MM.1S (cell line): ENCODE results near the gene MAP2.

ENCODE experiments used
- DNase-seq: peaks from one replicate; pipeline ENCODE4 v3.0.0-alpha.2; 2015
- H2AFZ ChIP-seq: fragments of 300-600 bp; sonication (generic); 2 replicates; pipeline ENCODE4 v1.6.0; 2016; ENCODE audit warnings: antibody characterized with exemption, low read length
- H3F3A ChIP-seq: fragments of 300-600 bp; sonication (generic); 2 replicates; pipeline ENCODE4 v1.6.1; 2016; ENCODE audit warnings: mild to moderate bottlenecking, antibody characterized with exemption, low read length, moderate library complexity, mixed read lengths; ENCODE audit not compliant: insufficient read depth
- H3K27ac ChIP-seq: fragments of 300-600 bp; sonication (generic); 2 replicates; pipeline ENCODE4 v1.5.1; 2016; ENCODE audit warnings: mild to moderate bottlenecking, low read length
- H3K27me3 ChIP-seq: fragments of 300-600 bp; sonication (generic); replicated peaks from 2 replicates; pipeline ENCODE4 v1.6.0; 2016; ENCODE audit warnings: low read length; ENCODE audit not compliant: insufficient read depth
- H3K36me3 ChIP-seq: fragments of 300-600 bp; sonication (generic); replicated peaks from 2 replicates; pipeline ENCODE4 v1.6.1; 2016; ENCODE audit warnings: mild to moderate bottlenecking, low read length, mixed read lengths; ENCODE audit not compliant: insufficient read depth
- H3K4me1 ChIP-seq: fragments of 300-600 bp; sonication (generic); 2 replicates; pipeline ENCODE4 v1.6.1; 2016; ENCODE audit warnings: low read length, mixed read lengths
- H3K4me2 ChIP-seq: fragments of 300-600 bp; sonication (generic); 2 replicates; pipeline ENCODE4 v1.6.0; 2016; ENCODE audit warnings: low read depth, low read length
- H3K4me3 ChIP-seq: fragments of 300-600 bp; sonication (generic); 2 replicates; pipeline ENCODE4 v1.5.1; 2016; ENCODE audit warnings: low read length, mixed read lengths
- H3K79me2 ChIP-seq: fragments of 300-600 bp; sonication (generic); 2 replicates; pipeline ENCODE4 v1.6.1; 2016; ENCODE audit warnings: mixed run types, low read length, mixed read lengths
- H3K9ac ChIP-seq: fragments of 300-600 bp; sonication (generic); 2 replicates; pipeline ENCODE4 v1.6.1; 2016; ENCODE audit warnings: low read length, mixed read lengths
- H3K9me2 ChIP-seq: fragments of 300-600 bp; sonication (generic); replicated peaks from 2 replicates; pipeline ENCODE4 v1.6.1; 2016; ENCODE audit warnings: mild to moderate bottlenecking, low read length, mixed read lengths; ENCODE audit not compliant: insufficient read depth
- H3K9me3 ChIP-seq: fragments of 300-600 bp; sonication (generic); replicated peaks from 2 replicates; pipeline ENCODE4 v1.6.1; 2016; ENCODE audit warnings: mild to moderate bottlenecking, low read length, mixed read lengths; ENCODE audit not compliant: insufficient read depth
- H4K20me1 ChIP-seq: fragments of 300-600 bp; sonication (generic); 2 replicates; pipeline ENCODE4 v1.6.1; 2016; ENCODE audit warnings: mild to moderate bottlenecking, low read length, moderate library complexity, mixed read lengths; ENCODE audit not compliant: insufficient read depth
- CTCF ChIP-seq: fragments of 300-600 bp; sonication (generic); IDR thresholded peaks from 2 replicates; pipeline ENCODE4 v1.5.1; 2016; ENCODE audit warnings: antibody characterized with exemption, low read length, mixed read lengths
- EZH2 ChIP-seq: fragments of 300-600 bp; sonication (generic); optimal IDR thresholded peaks from 2 replicates; pipeline ENCODE3; 2017; ENCODE audit warnings: low read depth, mild to moderate bottlenecking, antibody characterized with exemption, low read length, mixed read lengths
- EZH2phosphoT487 ChIP-seq: fragments of 300-600 bp; sonication (generic); IDR thresholded peaks from 2 replicates; pipeline ENCODE4 v1.6.1; 2018; ENCODE audit warnings: antibody characterized with exemption, low read length

The MAP2 gene

GRCh38 chr2:209584915-209585314 lies 161.1 kb downstream of the MAP2 start:
- H3F3A ChIP-seq, result no peaks in the 10 kb centered on the region
- no peaks in the 10 kb centered on the region for H3K4me1 ChIP-seq
- TF ChIP-seq EZH2, result no peak
- TF ChIP-seq EZH2phosphoT487, result no peak
- no peak for TF ChIP-seq CTCF
- no peaks in the 10 kb centered on the region for H3K36me3 ChIP-seq
- no peak overlapping the region for H3K4me2 ChIP-seq
- no peaks in the 10 kb centered on the region for H3K9me3 ChIP-seq
- no peak for DNase-seq
- no peaks in the 10 kb centered on the region for H3K9me2 ChIP-seq
- no peak overlapping the region for H3K4me3 ChIP-seq
- H4K20me1 ChIP-seq, result no peaks in the 10 kb centered on the region
- no peak overlapping the region for H2AFZ ChIP-seq
- H3K9ac ChIP-seq, result no peak overlapping the region
- no peaks in the 10 kb centered on the region for H3K79me2 ChIP-seq
- no peaks in the 10 kb centered on the region for H3K27me3 ChIP-seq
- H3K27ac ChIP-seq, result no peak overlapping the region

DNA sequence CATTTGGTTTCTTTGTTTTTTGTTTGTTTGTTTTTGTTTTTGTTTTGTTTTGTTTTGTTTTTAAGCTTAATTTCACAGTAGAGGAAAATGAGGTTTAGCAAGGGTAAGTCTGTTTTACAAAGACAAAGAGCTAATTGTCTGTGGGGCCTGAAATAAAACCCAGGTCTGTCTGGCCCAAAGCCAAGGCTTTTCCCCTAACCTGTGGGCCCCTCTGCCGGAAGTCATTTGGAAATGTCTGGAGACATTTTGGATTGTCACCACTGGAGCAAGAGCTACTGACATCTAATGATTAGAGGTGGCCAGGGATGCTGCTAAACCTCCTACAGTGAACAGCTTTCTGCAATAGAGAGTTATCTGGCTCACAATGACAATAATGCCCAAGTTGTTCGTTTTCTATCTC lies 167.2 kb downstream of the MAP2 start:
- no peak overlapping the region for H3K4me2 ChIP-seq
- H3K4me3 ChIP-seq, result no peak overlapping the region
- H3K9me2 ChIP-seq, result no peaks in the 10 kb centered on the region
- no peak for DNase-seq
- no peaks in the 10 kb centered on the region for H4K20me1 ChIP-seq
- no peaks in the 10 kb centered on the region for H3K4me1 ChIP-seq
- no peak overlapping the region for H3K27ac ChIP-seq
- no peaks in the 10 kb centered on the region for H3K27me3 ChIP-seq
- no peak overlapping the region for H2AFZ ChIP-seq
- no peak overlapping the region for H3K9ac ChIP-seq
- no peaks in the 10 kb centered on the region for H3K36me3 ChIP-seq
- H3F3A ChIP-seq, result no peaks in the 10 kb centered on the region
- no peaks in the 10 kb centered on the region for H3K9me3 ChIP-seq
- TF ChIP-seq EZH2 (no peak), EZH2phosphoT487 (no peak), CTCF (no peak)
- no peaks in the 10 kb centered on the region for H3K79me2 ChIP-seq

- no peaks in the 10 kb centered on the region for H4K20me1 ChIP-seq
Observed at GRCh38 chr2:209592106-209592505, 168.3 kb downstream of the MAP2 start.

More at GRCh38 chr2:209592106-209592505, 168.3 kb downstream of the MAP2 start:
- Histone ChIP-seq H3K9me2 (no peaks in the 10 kb centered on the region), H2AFZ (no peak overlapping the region), H3K36me3 (no peaks in the 10 kb centered on the region), H3K27ac (no peak overlapping the region), H3K9me3 (no peaks in the 10 kb centered on the region), H3K4me2 (no peak overlapping the region), H3K4me3 (no peak overlapping the region), H3K4me1 (no peaks in the 10 kb centered on the region), H3K9ac (no peak overlapping the region), H3K27me3 (no peaks in the 10 kb centered on the region), H3K79me2 (no peaks in the 10 kb centered on the region), H3F3A (no peaks in the 10 kb centered on the region)
- DNase-seq, result no peak
- TF ChIP-seq EZH2 (no peak), CTCF (no peak), EZH2phosphoT487 (no peak)
